ENCODE measurements around the gene IFNLR1.

Gene IFNLR1

GRCh38 chr1:24133819-24134218 is 53.3 kb downstream of the IFNLR1 start:
- in situ Hi-C loops (cut with HindIII; ENCODE audit: low sequenced_read_pairs), result no loop called here
- H3K4me3 ChIP-seq (ENCODE audit: low read depth, low read length), result no peak overlapping the region
- DNase-seq (ENCODE audit: low read depth, low spot score), result no peak
- TF ChIP-seq CTCF (IDR thresholded peaks at IDR 0.05; ENCODE audit: low read depth, low read length), result no peak

- TF ChIP-seq CTCF (IDR thresholded peaks at IDR 0.05; ENCODE audit: low read depth, low read length), result no peak
- in situ Hi-C loops (cut with HindIII; ENCODE audit: low sequenced_read_pairs), result no loop called here
- H3K4me3 ChIP-seq (ENCODE audit: low read depth, low read length), result no peak overlapping the region
- no peak for DNase-seq (ENCODE audit: low read depth, low spot score)
Measured at GRCh38 chr1:24130385-24130784, 56.7 kb downstream of the IFNLR1 start.

- DNase-seq (ENCODE audit: low read depth, low spot score), result no peak
- in situ Hi-C loops (cut with HindIII; ENCODE audit: low sequenced_read_pairs), result no loop called here
- TF ChIP-seq CTCF (IDR thresholded peaks at IDR 0.05; ENCODE audit: low read depth, low read length), result no peak
Measured at GRCh38 chr1:24127801-24128363, 59.2 kb downstream of the IFNLR1 start.

DNA sequence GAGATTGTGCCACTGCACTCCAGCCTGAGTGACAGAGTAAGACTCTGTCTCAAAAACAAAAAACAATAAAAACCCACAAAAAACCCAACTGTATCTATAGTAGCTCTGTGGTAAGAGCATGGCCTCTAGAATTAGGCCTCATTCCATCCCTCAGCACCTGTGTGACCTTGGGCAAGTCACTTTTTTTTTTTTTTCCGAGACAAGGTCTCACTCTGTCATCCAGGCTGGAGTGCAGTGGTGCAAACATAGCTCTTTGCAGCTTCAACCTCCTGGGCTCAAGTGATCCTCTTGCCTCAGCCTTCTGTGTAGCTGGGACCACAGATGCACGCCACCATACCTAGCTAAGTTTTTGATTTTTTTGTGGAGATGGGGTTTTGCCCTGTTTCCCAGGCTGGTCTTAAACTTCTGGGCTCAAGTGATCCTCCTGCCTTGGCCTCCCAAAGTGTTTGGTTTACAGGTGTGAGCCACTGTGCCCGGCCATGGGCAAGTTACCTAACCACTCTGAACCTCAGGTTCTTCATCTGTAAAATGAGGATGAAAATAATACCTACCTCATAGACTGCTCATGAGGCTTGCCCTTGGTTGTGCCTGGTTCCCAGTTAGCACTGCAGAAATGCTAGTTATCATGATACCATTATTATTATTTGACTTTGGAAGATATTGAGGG is 59.8 kb downstream of the IFNLR1 start:
- H3K4me3 ChIP-seq (ENCODE audit: low read depth, low read length), result no peak overlapping the region
- in situ Hi-C loops (cut with HindIII; ENCODE audit: low sequenced_read_pairs), result no loop called here
- DNase-seq (ENCODE audit: low read depth, low spot score), result no peak
- no peak for TF ChIP-seq CTCF (IDR thresholded peaks at IDR 0.05; ENCODE audit: low read depth, low read length)

More at GRCh38 chr1:24127801-24128363, 59.2 kb downstream of the IFNLR1 start:
- H3K4me3 ChIP-seq (ENCODE audit: low read depth, low read length), result no peak overlapping the region

DNA sequence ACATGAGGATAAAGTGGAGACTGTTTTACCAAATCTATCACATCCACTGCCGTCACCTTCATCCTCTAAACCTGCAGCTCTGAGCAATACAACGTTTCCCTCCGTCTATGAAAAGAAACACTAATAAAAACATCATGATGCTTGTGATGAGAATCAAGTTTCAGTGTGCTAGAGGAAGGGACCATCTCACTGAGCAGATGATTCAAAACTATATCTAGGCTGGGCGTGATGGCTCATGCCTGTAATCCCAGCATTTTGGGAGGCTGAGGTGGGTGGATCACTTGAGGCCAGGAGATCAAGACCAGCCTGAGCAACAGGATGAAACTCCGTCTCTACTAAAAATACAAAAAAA is 60.4 kb downstream of the IFNLR1 start:
- no peak for TF ChIP-seq CTCF (IDR thresholded peaks at IDR 0.05; ENCODE audit: low read depth, low read length)
- in situ Hi-C loops (cut with HindIII; ENCODE audit: low sequenced_read_pairs), result no loop called here
- DNase-seq (ENCODE audit: low read depth, low spot score), result no peak
- H3K4me3 ChIP-seq (ENCODE audit: low read depth, low read length), result no peak overlapping the region

- no peak for TF ChIP-seq CTCF (IDR thresholded peaks at IDR 0.05; ENCODE audit: low read depth, low read length)
- no peak overlapping the region for H3K4me3 ChIP-seq (ENCODE audit: low read depth, low read length)
- DNase-seq (ENCODE audit: low read depth, low spot score), result no peak
- in situ Hi-C loops (cut with HindIII; ENCODE audit: low sequenced_read_pairs), result no loop called here
Measured at GRCh38 chr1:24126018-24126671, 60.9 kb downstream of the IFNLR1 start.

Data from astrocyte of the spinal cord (primary cell).